HCT116 (cell line): ENCODE results near the gene MIS18BP1. TPM values are rescaled to one million over a fixed set of nuclear protein-coding genes. Genes with fewer than 3 reads are reported as not detected.

Source experiments
- ATAC-seq: fragments of 200-7000 bp; cut with Tn5 transposase; 2 replicates; pipeline ENCODE4 v1.9.1; 2020; ENCODE audit warnings: mild to moderate bottlenecking, moderate library complexity
- BruUV-seq: library from RNA; stranded (reverse); fragments of 400-500 nt; replicated peaks from 2 replicates; lab custom pipeline; 2021; lab: Mats Ljungman, UMichigan
- CTCF ChIA-PET: fragments of 300-600 bp; sonication (Branson Sonifier 250); formaldehyde crosslinking; loops from one replicate; lab custom pipeline; 2021; ENCODE audit warnings: antibody characterized with exemption; lab: Charles Lee
- POLR2A ChIA-PET: fragments of 300-600, 350-600 bp; sonication (Branson Sonifier 250); formaldehyde crosslinking; loops from one replicate; lab custom pipeline; 2021; ENCODE audit warnings: antibody characterized with exemption; lab: Charles Lee
- RAD21 ChIA-PET, 2 experiments: fragments of 300-600 bp; sonication (Branson Sonifier 250); formaldehyde crosslinking; loops; one replicate each; lab custom pipeline; 2023; ENCODE audit warnings: low total read pairs in 2 of 2; ENCODE audit not compliant: uncharacterized antibody in 2 of 2, unreplicated experiment in 2 of 2, low non-redundant PET in 1 of 2; lab: Charles Lee
- DNase-seq: peaks from one replicate; pipeline ENCODE4 v3.0.0-alpha.2; 2010; ENCODE audit warnings: low read depth, low spot score
- H2AFZ ChIP-seq: fragments of 200-600 bp; shearing (Covaris generic), sonication (generic); 2 replicates; pipeline ENCODE4 v1.6.1; 2017; ENCODE audit warnings: low read depth, mixed run types, mixed read lengths, antibody characterized with exemption, low read length; ENCODE audit not compliant: poor library complexity, severe bottlenecking
- H3K27ac ChIP-seq: 2 replicates; pipeline ENCODE4 v1.5.1; 2012; ENCODE audit warnings: low read depth, low read length
- H3K27me3 ChIP-seq: fragments of 200-600 bp; sonication (generic); 2 replicates; pipeline ENCODE4 v1.6.1; 2016; ENCODE audit warnings: mixed run types, low read length, mixed read lengths; ENCODE audit not compliant: insufficient read depth
- H3K36me3 ChIP-seq, 2 experiments: fragments of 200-500 bp in 1 of 2; fragments of 200-600 bp in 1 of 2; sonication (Bioruptor generic) in 1 of 2; sonication (generic) in 1 of 2; 2 replicates each; pipeline versions ENCODE4 v1.5.1 to v1.6.1; 2014 to 2016; ENCODE audit warnings: low read length in 2 of 2, inconsistent platforms in 1 of 2, mixed read lengths in 1 of 2, mixed run types in 1 of 2; ENCODE audit not compliant: insufficient read depth in 2 of 2, control insufficient read depth in 1 of 2
- H3K4me1 ChIP-seq, 2 experiments: fragments of 200-600 bp in 1 of 2; sonication (generic) in 1 of 2; 2 replicates each; pipeline versions ENCODE4 v1.5.1 to v1.6.1; 2012 to 2017; ENCODE audit warnings: low read length in 2 of 2, inconsistent platforms in 1 of 2, mild to moderate bottlenecking in 1 of 2, mixed read lengths in 1 of 2, mixed run types in 1 of 2, moderate library complexity in 1 of 2; ENCODE audit not compliant: insufficient read depth in 2 of 2, control insufficient read depth in 1 of 2
- H3K4me2 ChIP-seq: fragments of 200-600 bp; sonication (generic); 2 replicates; pipeline ENCODE4 v1.6.1; 2017; ENCODE audit warnings: mixed run types, low read length, mixed read lengths
- H3K4me3 ChIP-seq, 2 experiments: fragments of 200-600 bp in 1 of 2; sonication (generic) in 1 of 2; replicated peaks in 1 of 2; 2 replicates each; pipeline ENCODE4 v1.5.1; 2011 to 2016; ENCODE audit warnings: low read length in 2 of 2, control low read depth in 1 of 2, low read depth in 1 of 2, mild to moderate bottlenecking in 1 of 2, mixed read lengths in 1 of 2, mixed run types in 1 of 2
- H3K79me2 ChIP-seq: fragments of 200-600 bp; sonication (generic); 2 replicates; pipeline ENCODE4 v1.6.1; 2017; ENCODE audit warnings: mild to moderate bottlenecking, mixed run types, low read length, moderate library complexity, mixed read lengths; ENCODE audit not compliant: insufficient read depth
- H3K9ac ChIP-seq: fragments of 200-600 bp; sonication (generic); 2 replicates; pipeline ENCODE4 v1.6.1; 2016; ENCODE audit warnings: low read length, mixed read lengths
- H3K9me2 ChIP-seq: fragments of 200-600 bp; sonication (generic), shearing (Covaris generic); 2 replicates; pipeline ENCODE4 v1.6.1; 2017; ENCODE audit warnings: mixed run types, mild to moderate bottlenecking, moderate library complexity; ENCODE audit not compliant: insufficient read depth
- H3K9me3 ChIP-seq, 2 experiments: fragments of 200-500 bp in 1 of 2; fragments of 200-600 bp in 1 of 2; sonication (Bioruptor generic) in 1 of 2; sonication (generic) in 1 of 2; 2 replicates each; pipeline ENCODE4 v1.6.1; 2014 to 2017; ENCODE audit warnings: low read length in 2 of 2, mixed read lengths in 2 of 2, inconsistent platforms in 1 of 2, low read depth in 1 of 2, mild to moderate bottlenecking in 1 of 2, mixed run types in 1 of 2, moderate library complexity in 1 of 2; ENCODE audit not compliant: control insufficient read depth in 1 of 2, insufficient read depth in 1 of 2
- H4K20me1 ChIP-seq: fragments of 200-600 bp; sonication (generic), shearing (Covaris generic); 2 replicates; pipeline ENCODE4 v1.6.1; 2017; ENCODE audit warnings: mixed run types, mild to moderate bottlenecking, moderate library complexity; ENCODE audit not compliant: insufficient read depth
- ATF3 ChIP-seq: IDR thresholded peaks from 2 replicates; pipeline ENCODE4 v1.6.1; 2012
- CBX3 ChIP-seq: IDR thresholded peaks from 2 replicates; pipeline ENCODE4 v1.6.1; 2012; ENCODE audit warnings: low read depth
- CEBPB ChIP-seq: IDR thresholded peaks from 2 replicates; pipeline ENCODE4 v1.6.1; 2012; ENCODE audit warnings: low read depth
- EGR1 ChIP-seq: IDR thresholded peaks from 2 replicates; pipeline ENCODE4 v1.6.1; 2012; ENCODE audit warnings: low read depth
- ELF1 ChIP-seq: IDR thresholded peaks from 2 replicates; pipeline ENCODE4 v1.6.1; 2012; ENCODE audit warnings: low read depth, borderline replicate concordance
- EZH2 ChIP-seq: fragments of 200-600 bp; sonication (generic); IDR thresholded peaks from 2 replicates; pipeline ENCODE4 v1.6.1; 2017; ENCODE audit warnings: antibody characterized with exemption, mixed run types
- EZH2phosphoT487 ChIP-seq: fragments of 200-600 bp; IDR thresholded peaks from 2 replicates; pipeline ENCODE4 v1.6.1; 2018; ENCODE audit warnings: antibody characterized with exemption, borderline replicate concordance
- FOSL1 ChIP-seq: IDR thresholded peaks from 2 replicates; pipeline ENCODE4 v1.6.1; 2012; ENCODE audit warnings: low read depth
- JUND ChIP-seq: IDR thresholded peaks from 2 replicates; pipeline ENCODE4 v1.6.1; 2012
- POLR2A ChIP-seq: IDR thresholded peaks from 2 replicates; pipeline ENCODE4 v1.7.0; 2011; ENCODE audit warnings: borderline replicate concordance; ENCODE audit not compliant: insufficient read depth, insufficient read length; ENCODE audit errors: extremely low read depth
- POLR2AphosphoS5 ChIP-seq: IDR thresholded peaks from 2 replicates; pipeline ENCODE4 v1.6.1; 2011; ENCODE audit warnings: mild to moderate bottlenecking, low read depth, low read length, moderate library complexity
- SIN3A ChIP-seq: IDR thresholded peaks from 2 replicates; pipeline ENCODE4 v1.6.1; 2012; ENCODE audit warnings: low read depth
- SP1 ChIP-seq: IDR thresholded peaks from 2 replicates; pipeline ENCODE4 v1.6.1; 2012; ENCODE audit warnings: low read depth
- TCF7L2 ChIP-seq: IDR thresholded peaks from 2 replicates; pipeline ENCODE4 v1.7.0; 2011; ENCODE audit warnings: borderline replicate concordance, inconsistent platforms; ENCODE audit not compliant: insufficient read depth, insufficient read length; ENCODE audit errors: extremely low read depth
- YY1 ChIP-seq: IDR thresholded peaks from 2 replicates; pipeline ENCODE4 v1.6.1; 2011; ENCODE audit warnings: low read length, low read depth, moderate library complexity, mild to moderate bottlenecking; ENCODE audit not compliant: insufficient replicate concordance; ENCODE audit errors: extremely low read depth
- ZFX ChIP-seq: fragments of 450-650 bp; IDR thresholded peaks from 2 replicates; pipeline ENCODE4 v1.6.1; 2017
- ZNF274 ChIP-seq: fragments of 200-500 bp; sonication (Bioruptor generic); IDR thresholded peaks from 2 replicates; pipeline ENCODE4 v1.6.1; 2014; ENCODE audit warnings: mild to moderate bottlenecking, low read depth, low read length, inconsistent platforms
- intact Hi-C: fragments of 100-400 bp; cut with micrococcal nuclease; formaldehyde crosslinking; loops from 2 replicates; pipeline ENCODE4 v1.10.0; 2022
- total RNA-seq: library from RNA; stranded (reverse); gene quantifications from one replicate; pipeline ENCODE4 v1.2.1, GENCODE V29; 2021; ENCODE audit not compliant: unreplicated experiment
- TF ChIP-seq, protein P1 (sequence below): IDR thresholded peaks from 2 replicates; pipeline ENCODE4 v1.6.1; 2012; ENCODE audit warnings: low read depth
- TF ChIP-seq, protein P2 (sequence below): IDR thresholded peaks from 2 replicates; pipeline ENCODE4 v1.6.1; 2012
- TF ChIP-seq, protein P3 (sequence below), 3 experiments: fragments of 200-600 bp in 1 of 3; sonication (generic) in 1 of 3; IDR thresholded peaks in 2 of 3; conservative IDR thresholded peaks in 1 of 3; 2 replicates each; pipeline ENCODE4 v1.5.1; 2012 to 2017; ENCODE audit warnings: low read depth in 2 of 3, low read length in 2 of 3, antibody characterized with exemption in 1 of 3, borderline replicate concordance in 1 of 3, control low read depth in 1 of 3, mild to moderate bottlenecking in 1 of 3, mixed read lengths in 1 of 3, mixed run types in 1 of 3, moderate library complexity in 1 of 3; ENCODE audit not compliant: insufficient read depth in 1 of 3

MIS18BP1 gene
- total RNA-seq, 1 experiment from 2014 or later, result 37.9 TPM

- H3K9me3 ChIP-seq, result no peaks in the 10 kb centered on the region
- no peaks in the 10 kb centered on the region for H3K27me3 ChIP-seq
- intact Hi-C loops, result no loop called here
- no peaks in the 10 kb centered on the region for H3K9me2 ChIP-seq
- RAD21 ChIA-PET, result no interaction called here
- CTCF ChIA-PET, result no interaction called here
- peaks cover 0 to 3% of the 10 kb centered on the region in 2 experiments; a peak in 2 of 4 replicates for H3K36me3 ChIP-seq
- POLR2A ChIA-PET, result no interaction called here
- no peak overlapping the region for H3K4me2 ChIP-seq
- H3K4me3 ChIP-seq, result no peak overlapping the region
- H3K9ac ChIP-seq, result no peak overlapping the region
- ATAC-seq (no peak), DNase-seq (no peak)
- no peak overlapping the region for H2AFZ ChIP-seq
- BruUV-seq, result no TSS peak
- no peak overlapping the region for H3K27ac ChIP-seq
- TF ChIP-seq JUND, result no peak
- no peak for TF ChIP-seq EZH2phosphoT487
- TF ChIP-seq YY1, result no peak
- TF ChIP-seq ATF3, result no peak
- TF ChIP-seq, protein P1, sequence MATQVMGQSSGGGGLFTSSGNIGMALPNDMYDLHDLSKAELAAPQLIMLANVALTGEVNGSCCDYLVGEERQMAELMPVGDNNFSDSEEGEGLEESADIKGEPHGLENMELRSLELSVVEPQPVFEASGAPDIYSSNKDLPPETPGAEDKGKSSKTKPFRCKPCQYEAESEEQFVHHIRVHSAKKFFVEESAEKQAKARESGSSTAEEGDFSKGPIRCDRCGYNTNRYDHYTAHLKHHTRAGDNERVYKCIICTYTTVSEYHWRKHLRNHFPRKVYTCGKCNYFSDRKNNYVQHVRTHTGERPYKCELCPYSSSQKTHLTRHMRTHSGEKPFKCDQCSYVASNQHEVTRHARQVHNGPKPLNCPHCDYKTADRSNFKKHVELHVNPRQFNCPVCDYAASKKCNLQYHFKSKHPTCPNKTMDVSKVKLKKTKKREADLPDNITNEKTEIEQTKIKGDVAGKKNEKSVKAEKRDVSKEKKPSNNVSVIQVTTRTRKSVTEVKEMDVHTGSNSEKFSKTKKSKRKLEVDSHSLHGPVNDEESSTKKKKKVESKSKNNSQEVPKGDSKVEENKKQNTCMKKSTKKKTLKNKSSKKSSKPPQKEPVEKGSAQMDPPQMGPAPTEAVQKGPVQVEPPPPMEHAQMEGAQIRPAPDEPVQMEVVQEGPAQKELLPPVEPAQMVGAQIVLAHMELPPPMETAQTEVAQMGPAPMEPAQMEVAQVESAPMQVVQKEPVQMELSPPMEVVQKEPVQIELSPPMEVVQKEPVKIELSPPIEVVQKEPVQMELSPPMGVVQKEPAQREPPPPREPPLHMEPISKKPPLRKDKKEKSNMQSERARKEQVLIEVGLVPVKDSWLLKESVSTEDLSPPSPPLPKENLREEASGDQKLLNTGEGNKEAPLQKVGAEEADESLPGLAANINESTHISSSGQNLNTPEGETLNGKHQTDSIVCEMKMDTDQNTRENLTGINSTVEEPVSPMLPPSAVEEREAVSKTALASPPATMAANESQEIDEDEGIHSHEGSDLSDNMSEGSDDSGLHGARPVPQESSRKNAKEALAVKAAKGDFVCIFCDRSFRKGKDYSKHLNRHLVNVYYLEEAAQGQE, result no peak
- TF ChIP-seq ZFX, result no peak
- no peak for TF ChIP-seq EZH2
- TF ChIP-seq ELF1, result no peak
- TF ChIP-seq EGR1, result no peak
- TF ChIP-seq FOSL1, result no peak
- TF ChIP-seq SIN3A, result no peak
- TF ChIP-seq, protein P2, sequence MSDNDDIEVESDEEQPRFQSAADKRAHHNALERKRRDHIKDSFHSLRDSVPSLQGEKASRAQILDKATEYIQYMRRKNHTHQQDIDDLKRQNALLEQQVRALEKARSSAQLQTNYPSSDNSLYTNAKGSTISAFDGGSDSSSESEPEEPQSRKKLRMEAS, result no peak
- no peak for TF ChIP-seq POLR2AphosphoS5
- TF ChIP-seq, protein P3, sequence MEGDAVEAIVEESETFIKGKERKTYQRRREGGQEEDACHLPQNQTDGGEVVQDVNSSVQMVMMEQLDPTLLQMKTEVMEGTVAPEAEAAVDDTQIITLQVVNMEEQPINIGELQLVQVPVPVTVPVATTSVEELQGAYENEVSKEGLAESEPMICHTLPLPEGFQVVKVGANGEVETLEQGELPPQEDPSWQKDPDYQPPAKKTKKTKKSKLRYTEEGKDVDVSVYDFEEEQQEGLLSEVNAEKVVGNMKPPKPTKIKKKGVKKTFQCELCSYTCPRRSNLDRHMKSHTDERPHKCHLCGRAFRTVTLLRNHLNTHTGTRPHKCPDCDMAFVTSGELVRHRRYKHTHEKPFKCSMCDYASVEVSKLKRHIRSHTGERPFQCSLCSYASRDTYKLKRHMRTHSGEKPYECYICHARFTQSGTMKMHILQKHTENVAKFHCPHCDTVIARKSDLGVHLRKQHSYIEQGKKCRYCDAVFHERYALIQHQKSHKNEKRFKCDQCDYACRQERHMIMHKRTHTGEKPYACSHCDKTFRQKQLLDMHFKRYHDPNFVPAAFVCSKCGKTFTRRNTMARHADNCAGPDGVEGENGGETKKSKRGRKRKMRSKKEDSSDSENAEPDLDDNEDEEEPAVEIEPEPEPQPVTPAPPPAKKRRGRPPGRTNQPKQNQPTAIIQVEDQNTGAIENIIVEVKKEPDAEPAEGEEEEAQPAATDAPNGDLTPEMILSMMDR (IDR thresholded peaks at IDR 0.05 in 2 of 3, conservative IDR thresholded peaks at IDR 0.05 in 1 of 3; ENCODE audit: borderline replicate concordance in 1 of 3, insufficient read depth in 1 of 3, low read depth in 2 of 3, low read length in 2 of 3), result no peak
- TF ChIP-seq SP1, result no peak
- no peak for TF ChIP-seq TCF7L2
- TF ChIP-seq POLR2A, result no peak
- TF ChIP-seq ZNF274, result no peak
- no peak for TF ChIP-seq CEBPB
- no peak for TF ChIP-seq CBX3
- H3K79me2 ChIP-seq, result no peaks in the 10 kb centered on the region
- no peaks in the 10 kb centered on the region for H3K4me1 ChIP-seq
- no peaks in the 10 kb centered on the region for H4K20me1 ChIP-seq
Measured at GRCh38 chr14:45194964-45195363, 58.0 kb downstream of the MIS18BP1 start.
